SK-N-SH (cell line): ENCODE data around the gene SYNJ1. TPM values are rescaled to one million over a fixed set of nuclear protein-coding genes. Genes with fewer than 3 reads are reported as not detected.

ENCODE experiments used
- CTCF ChIA-PET: fragments of 300-600, 350-600 bp; formaldehyde crosslinking; extraction: SDS; loops from one replicate; lab custom pipeline; 2021; lab: Yijun Ruan, JAX
- POLR2A ChIA-PET: fragments of 350-600 bp; sonication (Branson Sonifier 250); formaldehyde crosslinking; extraction: SDS; loops from one replicate; lab custom pipeline; 2020; ENCODE audit warnings: antibody characterized with exemption, inconsistent platforms; lab: Yijun Ruan, JAX
- DNase-seq: peaks from one replicate; pipeline ENCODE4 v3.0.0; 2012
- H2AFZ ChIP-seq: fragments of 200-600 bp; sonication (generic); 2 replicates; pipeline ENCODE4 v1.8.1; 2016; ENCODE audit warnings: antibody characterized with exemption, mild to moderate bottlenecking, low read depth
- H3F3A ChIP-seq: fragments of 200-600 bp; sonication (generic); replicated peaks from 2 replicates; pipeline ENCODE3; 2016; ENCODE audit warnings: antibody characterized with exemption, mild to moderate bottlenecking; ENCODE audit not compliant: insufficient read depth
- H3K27ac ChIP-seq, 2 experiments: fragments of 200-500 bp in 1 of 2; fragments of 200-600 bp in 1 of 2; sonication (Bioruptor generic) in 1 of 2; sonication (generic), shearing (Covaris generic) in 1 of 2; 2 replicates each; pipeline versions ENCODE4 v1.5.1 to v1.6.1; 2014 to 2016; ENCODE audit warnings: low read depth in 2 of 2, inconsistent platforms in 1 of 2, low read length in 1 of 2, mild to moderate bottlenecking in 1 of 2, mixed read lengths in 1 of 2
- H3K27me3 ChIP-seq: fragments of 200-600 bp; sonication (generic), shearing (Covaris generic); 2 replicates; pipeline ENCODE4 v1.6.1; 2016; ENCODE audit warnings: mixed run types; ENCODE audit not compliant: insufficient read depth
- H3K36me3 ChIP-seq, 2 experiments: fragments of 200-500 bp in 1 of 2; fragments of 200-600 bp in 1 of 2; sonication (Bioruptor generic) in 1 of 2; sonication (generic) in 1 of 2; replicated peaks in 1 of 2; 2 replicates each; pipeline versions ENCODE3 to v1.5.1; 2014 to 2016; ENCODE audit warnings: low read length in 1 of 2, mild to moderate bottlenecking in 1 of 2; ENCODE audit not compliant: insufficient read depth in 2 of 2, control insufficient read depth in 1 of 2
- H3K4me1 ChIP-seq, 2 experiments: fragments of 200-500 bp in 1 of 2; fragments of 200-600 bp in 1 of 2; sonication (Bioruptor generic) in 1 of 2; sonication (generic), shearing (Covaris generic) in 1 of 2; 2 replicates each; pipeline versions ENCODE4 v1.5.1 to v1.6.1; 2014 to 2016; ENCODE audit warnings: low read depth in 1 of 2, low read length in 1 of 2, mixed run types in 1 of 2; ENCODE audit not compliant: insufficient read depth in 2 of 2, control insufficient read depth in 1 of 2
- H3K4me2 ChIP-seq: fragments of 200-600 bp; sonication (generic), shearing (Covaris generic); 2 replicates; pipeline ENCODE4 v1.6.1; 2017; ENCODE audit warnings: mixed run types
- H3K4me3 ChIP-seq, 2 experiments: fragments of 200-500 bp in 1 of 2; fragments of 200-600 bp in 1 of 2; sonication (Bioruptor generic) in 1 of 2; sonication (generic), shearing (Covaris generic) in 1 of 2; 2 replicates each; pipeline versions ENCODE4 v1.5.1 to v1.8.1; 2014 to 2016; ENCODE audit warnings: low read depth in 2 of 2, inconsistent platforms in 1 of 2, low read length in 1 of 2, mild to moderate bottlenecking in 1 of 2, mixed read lengths in 1 of 2, moderate library complexity in 1 of 2
- H3K79me2 ChIP-seq: fragments of 200-600 bp; sonication (generic); 2 replicates; pipeline ENCODE4 v1.8.1; 2017; ENCODE audit warnings: mild to moderate bottlenecking; ENCODE audit not compliant: insufficient read depth
- H3K9ac ChIP-seq: fragments of 200-600 bp; sonication (generic); 2 replicates; pipeline ENCODE4 v1.6.1; 2017; ENCODE audit warnings: mixed run types
- H3K9me2 ChIP-seq: fragments of 200-600 bp; sonication (generic); 2 replicates; pipeline ENCODE4 v1.6.1; 2017; ENCODE audit warnings: mixed run types
- H3K9me3 ChIP-seq: fragments of 200-600 bp; sonication (generic); 2 replicates; pipeline ENCODE4 v1.6.1; 2017; ENCODE audit warnings: mixed run types, mild to moderate bottlenecking, moderate library complexity
- H4K20me1 ChIP-seq: fragments of 200-600 bp; sonication (generic); 2 replicates; pipeline ENCODE4 v1.6.1; 2017; ENCODE audit warnings: mild to moderate bottlenecking, mixed run types; ENCODE audit not compliant: insufficient read depth
- CHD2 ChIP-seq: fragments of 150-350 bp; IDR thresholded peaks from 2 replicates; pipeline ENCODE4 v1.6.1; 2018; ENCODE audit warnings: low read length; ENCODE audit not compliant: partially characterized antibody
- EZH2phosphoT487 ChIP-seq: fragments of 200-600 bp; sonication (generic); IDR thresholded peaks from 2 replicates; pipeline ENCODE4 v1.6.1; 2017; ENCODE audit warnings: low read depth, mixed run types, mild to moderate bottlenecking, antibody characterized with exemption, moderate library complexity, borderline replicate concordance
- FOSL2 ChIP-seq: IDR thresholded peaks from 2 replicates; pipeline ENCODE4 v1.4.0; 2012; ENCODE audit warnings: low read depth, mild to moderate bottlenecking, moderate library complexity, borderline replicate concordance
- FOXJ3 ChIP-seq: sonication (generic); formaldehyde crosslinking; IDR thresholded peaks from 2 replicates; pipeline ENCODE4 v1.5.1; 2020; ENCODE audit warnings: mild to moderate bottlenecking, missing genetic modification reagents
- FOXM1 ChIP-seq: IDR thresholded peaks from 2 replicates; pipeline ENCODE4 v1.4.0; 2012; ENCODE audit warnings: low read depth, mild to moderate bottlenecking
- GATA2 ChIP-seq: sonication (generic); formaldehyde crosslinking; IDR thresholded peaks from 2 replicates; pipeline ENCODE4 v1.5.0; 2020; ENCODE audit warnings: mild to moderate bottlenecking, missing genetic modification reagents
- MEF2A ChIP-seq: IDR thresholded peaks from 2 replicates; pipeline ENCODE4 v1.4.0; 2012; ENCODE audit warnings: low read depth, borderline replicate concordance
- POLR2AphosphoS5 ChIP-seq: IDR thresholded peaks from 2 replicates; pipeline ENCODE4 v1.6.1; 2012; ENCODE audit warnings: low read depth, low read length
- RAD21 ChIP-seq: IDR thresholded peaks from 2 replicates; pipeline ENCODE4 v1.6.1; 2012; ENCODE audit warnings: mild to moderate bottlenecking, low read length
- RCOR1 ChIP-seq: fragments of 150-350 bp; IDR thresholded peaks from 2 replicates; pipeline ENCODE4 v1.6.1; 2017; ENCODE audit warnings: antibody characterized with exemption, low read length
- TAF1 ChIP-seq: IDR thresholded peaks from 2 replicates; pipeline ENCODE4 v1.6.1; 2012; ENCODE audit warnings: low read depth, mild to moderate bottlenecking, low read length, moderate library complexity, borderline replicate concordance
- YY1 ChIP-seq: IDR thresholded peaks from 2 replicates; pipeline ENCODE4 v1.4.0; 2012; ENCODE audit warnings: low read depth, mild to moderate bottlenecking
- ZBTB33 ChIP-seq: IDR thresholded peaks from 2 replicates; pipeline ENCODE4 v1.4.0; 2012; ENCODE audit warnings: low read depth, borderline replicate concordance
- WGBS: methylation state at CpG from one replicate; pipeline ENCODE4 v1.1.6; 2017; ENCODE audit warnings: low lambda C conversion rate; 5-methylcytosine and 5-hydroxymethylcytosine counted together
- polyA plus RNA-seq, 3 experiments: library from polyadenylated mRNA; depleted of rRNA; stranded (reverse); fragments of >200 nt; gene quantifications; 2 replicates each; pipeline ENCODE4 v1.2.3, GENCODE V29; 2012
- TF ChIP-seq, protein P1 (sequence below): fragments of 150-350 bp; IDR thresholded peaks from 2 replicates; pipeline ENCODE4 v1.6.1; 2016; ENCODE audit warnings: mild to moderate bottlenecking, low read depth, low read length
- TF ChIP-seq, protein P2 (sequence below): IDR thresholded peaks from 2 replicates; pipeline ENCODE4 v1.4.0; 2012; ENCODE audit warnings: low read depth, borderline replicate concordance
- TF ChIP-seq, protein P3 (sequence below): IDR thresholded peaks from 2 replicates; pipeline ENCODE4 v1.6.1; 2012; ENCODE audit warnings: mild to moderate bottlenecking, low read depth, low read length, moderate library complexity
- TF ChIP-seq, protein P4 (sequence below): IDR thresholded peaks from 2 replicates; pipeline ENCODE4 v1.4.0; 2012; ENCODE audit warnings: low read depth

SYNJ1 gene
- polyA plus RNA-seq, 1 of the 3 experiments (the other 2 are of a cell fraction): 3.3 TPM

DNA sequence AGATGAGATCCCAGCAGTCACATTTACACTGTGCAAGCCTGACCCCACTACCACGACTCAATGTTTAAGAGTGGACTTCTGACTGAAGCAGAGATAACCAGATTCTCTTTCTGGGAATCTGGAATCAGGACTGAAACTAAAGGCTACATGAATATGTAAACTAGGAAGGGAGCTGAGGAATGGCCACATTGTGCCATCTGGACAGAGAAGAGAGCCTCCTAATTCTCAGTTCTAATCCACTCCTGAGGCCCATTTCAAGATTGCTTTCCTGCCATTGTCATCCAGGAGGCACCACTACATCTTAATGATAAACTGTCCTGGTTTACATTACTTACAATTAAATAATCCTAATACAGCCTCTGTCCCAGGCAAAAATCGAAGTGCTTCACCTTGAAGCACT is 37.2 kb upstream of the SYNJ1 start:
- H3K79me2 ChIP-seq: peaks cover 82% of the 10 kb centered on the region
- no peak overlapping the region for H3K9ac ChIP-seq
- H3K36me3 ChIP-seq: peaks cover 61 to 72% of the 10 kb centered on the region in 2 experiments
- no peak overlapping the region for H3K4me3 ChIP-seq
- no peak overlapping the region for H3K4me2 ChIP-seq
- no peaks in the 10 kb centered on the region for H3K27me3 ChIP-seq
- ChIA-PET POLR2A (no interaction called here), CTCF (interaction anchor here (0.8 to 1.0 kb wide), 3 partner anchors 10 to 109 kb away, joined by 3 to 4 read pairs (median 3); no protein-coding TSS in a partner anchor)
- WGBS: 61% methylated on average over 2 of the region's 2 CpGs
- H3K4me1 ChIP-seq: peaks cover 0 to 12% of the 10 kb centered on the region in 2 experiments; a peak in 3 of 4 replicates
- H4K20me1 ChIP-seq: peaks cover 47% of the 10 kb centered on the region
- no peaks in the 10 kb centered on the region for H3K9me2 ChIP-seq
- no peaks in the 10 kb centered on the region for H3F3A ChIP-seq
- H3K27ac ChIP-seq: no peak overlapping the region; a peak in 1 of 4 replicates
- no peak overlapping the region for H2AFZ ChIP-seq
- TF ChIP-seq GATA2 (CRISPR knock-in tag) (no peak), FOXJ3 (CRISPR knock-in tag) (no peak), YY1 (no peak), TAF1 (no peak), EZH2phosphoT487 (no peak), ZBTB33 (no peak), FOSL2 (no peak), RAD21 (no peak), CHD2 (no peak), FOXM1 (no peak), RCOR1 (no peak)
- TF ChIP-seq, protein P1, sequence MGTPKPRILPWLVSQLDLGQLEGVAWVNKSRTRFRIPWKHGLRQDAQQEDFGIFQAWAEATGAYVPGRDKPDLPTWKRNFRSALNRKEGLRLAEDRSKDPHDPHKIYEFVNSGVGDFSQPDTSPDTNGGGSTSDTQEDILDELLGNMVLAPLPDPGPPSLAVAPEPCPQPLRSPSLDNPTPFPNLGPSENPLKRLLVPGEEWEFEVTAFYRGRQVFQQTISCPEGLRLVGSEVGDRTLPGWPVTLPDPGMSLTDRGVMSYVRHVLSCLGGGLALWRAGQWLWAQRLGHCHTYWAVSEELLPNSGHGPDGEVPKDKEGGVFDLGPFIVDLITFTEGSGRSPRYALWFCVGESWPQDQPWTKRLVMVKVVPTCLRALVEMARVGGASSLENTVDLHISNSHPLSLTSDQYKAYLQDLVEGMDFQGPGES: no peak
- TF ChIP-seq, protein P2, sequence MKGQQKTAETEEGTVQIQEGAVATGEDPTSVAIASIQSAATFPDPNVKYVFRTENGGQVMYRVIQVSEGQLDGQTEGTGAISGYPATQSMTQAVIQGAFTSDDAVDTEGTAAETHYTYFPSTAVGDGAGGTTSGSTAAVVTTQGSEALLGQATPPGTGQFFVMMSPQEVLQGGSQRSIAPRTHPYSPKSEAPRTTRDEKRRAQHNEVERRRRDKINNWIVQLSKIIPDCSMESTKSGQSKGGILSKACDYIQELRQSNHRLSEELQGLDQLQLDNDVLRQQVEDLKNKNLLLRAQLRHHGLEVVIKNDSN: no peak
- H3K9me3 ChIP-seq: no peaks in the 10 kb centered on the region
- no peak for DNase-seq

DNA sequence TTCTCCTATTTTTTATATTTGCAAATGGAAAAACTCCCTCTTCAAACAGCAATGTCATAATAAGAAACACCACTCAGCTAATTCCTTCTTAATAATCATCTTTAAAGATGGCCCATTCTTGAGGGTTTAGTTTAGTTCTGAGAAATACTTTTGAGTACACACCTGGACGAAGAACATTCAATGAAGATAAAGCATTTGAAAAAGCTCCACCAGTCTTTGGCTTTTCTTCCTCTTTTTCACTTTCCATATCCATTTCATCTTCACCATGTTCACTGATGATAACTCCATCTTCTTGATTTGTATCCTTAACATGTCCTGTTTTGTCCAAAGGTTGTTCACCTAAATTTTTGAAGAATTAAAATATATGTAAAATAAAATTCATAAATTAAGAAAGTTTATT is 36.4 kb upstream of the SYNJ1 start:
- Histone ChIP-seq H3K79me2 (peaks cover 73% of the 10 kb centered on the region), H3K4me1 (peaks cover 0 to 5% of the 10 kb centered on the region in 2 experiments; a peak in 3 of 4 replicates), H3K36me3 (peaks cover 69 to 76% of the 10 kb centered on the region in 2 experiments), H3K27me3 (no peaks in the 10 kb centered on the region), H4K20me1 (peaks cover 39% of the 10 kb centered on the region), H3K9me3 (no peaks in the 10 kb centered on the region), H3F3A (no peaks in the 10 kb centered on the region), H3K27ac (no peak overlapping the region), H2AFZ (no peak overlapping the region), H3K9me2 (no peaks in the 10 kb centered on the region), H3K4me2 (no peak overlapping the region), H3K9ac (no peak overlapping the region), H3K4me3 (no peak overlapping the region)
- DNase-seq: no peak
- ChIA-PET POLR2A (interaction anchor here (0.7 kb wide), 1 partner anchor 469 kb away, joined by 4 read pairs; no protein-coding TSS in a partner anchor), CTCF (no interaction called here)
- WGBS: 100% methylated on average over 1 of the region's 1 CpG
- no peak for TF ChIP-seq POLR2AphosphoS5
- TF ChIP-seq FOXM1: no peak
- no peak for TF ChIP-seq MEF2A
- TF ChIP-seq, protein P3, sequence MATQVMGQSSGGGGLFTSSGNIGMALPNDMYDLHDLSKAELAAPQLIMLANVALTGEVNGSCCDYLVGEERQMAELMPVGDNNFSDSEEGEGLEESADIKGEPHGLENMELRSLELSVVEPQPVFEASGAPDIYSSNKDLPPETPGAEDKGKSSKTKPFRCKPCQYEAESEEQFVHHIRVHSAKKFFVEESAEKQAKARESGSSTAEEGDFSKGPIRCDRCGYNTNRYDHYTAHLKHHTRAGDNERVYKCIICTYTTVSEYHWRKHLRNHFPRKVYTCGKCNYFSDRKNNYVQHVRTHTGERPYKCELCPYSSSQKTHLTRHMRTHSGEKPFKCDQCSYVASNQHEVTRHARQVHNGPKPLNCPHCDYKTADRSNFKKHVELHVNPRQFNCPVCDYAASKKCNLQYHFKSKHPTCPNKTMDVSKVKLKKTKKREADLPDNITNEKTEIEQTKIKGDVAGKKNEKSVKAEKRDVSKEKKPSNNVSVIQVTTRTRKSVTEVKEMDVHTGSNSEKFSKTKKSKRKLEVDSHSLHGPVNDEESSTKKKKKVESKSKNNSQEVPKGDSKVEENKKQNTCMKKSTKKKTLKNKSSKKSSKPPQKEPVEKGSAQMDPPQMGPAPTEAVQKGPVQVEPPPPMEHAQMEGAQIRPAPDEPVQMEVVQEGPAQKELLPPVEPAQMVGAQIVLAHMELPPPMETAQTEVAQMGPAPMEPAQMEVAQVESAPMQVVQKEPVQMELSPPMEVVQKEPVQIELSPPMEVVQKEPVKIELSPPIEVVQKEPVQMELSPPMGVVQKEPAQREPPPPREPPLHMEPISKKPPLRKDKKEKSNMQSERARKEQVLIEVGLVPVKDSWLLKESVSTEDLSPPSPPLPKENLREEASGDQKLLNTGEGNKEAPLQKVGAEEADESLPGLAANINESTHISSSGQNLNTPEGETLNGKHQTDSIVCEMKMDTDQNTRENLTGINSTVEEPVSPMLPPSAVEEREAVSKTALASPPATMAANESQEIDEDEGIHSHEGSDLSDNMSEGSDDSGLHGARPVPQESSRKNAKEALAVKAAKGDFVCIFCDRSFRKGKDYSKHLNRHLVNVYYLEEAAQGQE: no peak
- no peak for TF ChIP-seq ZBTB33
- no peak for TF ChIP-seq RAD21
- TF ChIP-seq, protein P4, sequence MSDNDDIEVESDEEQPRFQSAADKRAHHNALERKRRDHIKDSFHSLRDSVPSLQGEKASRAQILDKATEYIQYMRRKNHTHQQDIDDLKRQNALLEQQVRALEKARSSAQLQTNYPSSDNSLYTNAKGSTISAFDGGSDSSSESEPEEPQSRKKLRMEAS: no peak
